Liver (tissue), 9 donors: Measurements from ENCODE around the gene TXNRD2. TPM values are rescaled to one million over a fixed set of nuclear protein-coding genes. Genes with fewer than 3 reads are reported as not detected.

Experiments used
- DNase-seq: peaks from one replicate; pipeline ENCODE4 v3.0.0-alpha.2; 2017; ENCODE audit warnings: low spot score
- H3K27ac ChIP-seq, 2 donors: one replicate each; pipeline ENCODE4 v1.7.0; 2013; ENCODE audit warnings: inconsistent platforms in 2 of 2, low read length in 2 of 2, control low read depth in 1 of 2, low read depth in 1 of 2, mild to moderate bottlenecking in 1 of 2
- H3K27me3 ChIP-seq, 4 donors: one replicate each; pipeline versions ENCODE4 v1.6.1 to v1.7.0; 2013; ENCODE audit warnings: low read length in 3 of 4, inconsistent platforms in 1 of 4, mild to moderate bottlenecking in 1 of 4, moderate library complexity in 1 of 4; ENCODE audit not compliant: control insufficient read depth in 4 of 4, insufficient read depth in 4 of 4
- H3K36me3 ChIP-seq, 4 donors: one replicate each; pipeline versions ENCODE4 v1.6.1 to v1.7.0; 2013; ENCODE audit warnings: low read length in 3 of 4, mild to moderate bottlenecking in 3 of 4, low read depth in 1 of 4, moderate library complexity in 1 of 4; ENCODE audit not compliant: control insufficient read depth in 4 of 4, insufficient read depth in 3 of 4
- H3K4me1 ChIP-seq, 4 donors: one replicate each; pipeline versions ENCODE4 v1.6.1 to v1.7.0; 2013; ENCODE audit warnings: low read length in 3 of 4, mild to moderate bottlenecking in 3 of 4, moderate library complexity in 1 of 4; ENCODE audit not compliant: control insufficient read depth in 4 of 4, insufficient read depth in 4 of 4
- H3K4me3 ChIP-seq, 3 donors: one replicate each; pipeline versions ENCODE4 v1.6.1 to v1.7.0; 2013; ENCODE audit warnings: low read length in 3 of 3, control low read depth in 1 of 3, low read depth in 1 of 3, mild to moderate bottlenecking in 1 of 3
- H3K9ac ChIP-seq, 2 donors: one replicate each; pipeline ENCODE4 v1.7.0; 2013; ENCODE audit warnings: low read length in 2 of 2, mild to moderate bottlenecking in 2 of 2, moderate library complexity in 2 of 2, control low read depth in 1 of 2, low read depth in 1 of 2
- H3K9me3 ChIP-seq, 4 donors: one replicate each; pipeline versions ENCODE4 v1.6.1 to v1.7.0; 2013; ENCODE audit warnings: low read length in 3 of 4; ENCODE audit not compliant: control insufficient read depth in 4 of 4
- EGR1 ChIP-seq, 2 donors: IDR thresholded peaks; 2 replicates each; pipeline ENCODE4 v1.6.1; 2016 to 2018; ENCODE audit warnings: antibody characterized with exemption in 2 of 2, low read depth in 2 of 2
- FOXA1 ChIP-seq: IDR thresholded peaks from 2 replicates; pipeline ENCODE4 v1.6.1; 2016; ENCODE audit warnings: antibody characterized with exemption
- FOXA2 ChIP-seq: IDR thresholded peaks from 2 replicates; pipeline ENCODE4 v1.6.1; 2016; ENCODE audit warnings: antibody characterized with exemption
- GABPA ChIP-seq, 2 donors: IDR thresholded peaks in 1 of 2; conservative IDR thresholded peaks in 1 of 2; 2 replicates each; pipeline ENCODE4 v1.6.1; 2016; ENCODE audit warnings: antibody characterized with exemption in 2 of 2, mild to moderate bottlenecking in 1 of 2, moderate library complexity in 1 of 2
- HNF4A ChIP-seq, 2 donors: conservative IDR thresholded peaks; 2 replicates each; pipeline ENCODE4 v1.6.1; 2016; ENCODE audit warnings: antibody characterized with exemption in 2 of 2, mild to moderate bottlenecking in 2 of 2
- HNF4G ChIP-seq: IDR thresholded peaks from 2 replicates; pipeline ENCODE4 v1.6.1; 2016; ENCODE audit warnings: antibody characterized with exemption
- JUND ChIP-seq, 2 donors: IDR thresholded peaks; 2 replicates each; pipeline ENCODE4 v1.6.1; 2016; ENCODE audit warnings: antibody characterized with exemption in 2 of 2
- NR2F2 ChIP-seq: IDR thresholded peaks from 2 replicates; pipeline ENCODE4 v1.6.1; 2016; ENCODE audit warnings: antibody characterized with exemption
- RAD21 ChIP-seq, 2 donors: IDR thresholded peaks; 2 replicates each; pipeline ENCODE4 v1.6.1; 2016; ENCODE audit warnings: antibody characterized with exemption in 2 of 2, mild to moderate bottlenecking in 2 of 2
- RXRA ChIP-seq, 2 donors: IDR thresholded peaks; 2 replicates each; pipeline ENCODE4 v1.6.1; 2017 to 2018; ENCODE audit warnings: antibody characterized with exemption in 2 of 2, mild to moderate bottlenecking in 1 of 2
- SP1 ChIP-seq: IDR thresholded peaks from 2 replicates; pipeline ENCODE4 v1.6.1; 2018; ENCODE audit warnings: antibody characterized with exemption, mild to moderate bottlenecking
- TAF1 ChIP-seq: conservative IDR thresholded peaks from 2 replicates; pipeline ENCODE4 v1.6.1; 2016; ENCODE audit warnings: antibody characterized with exemption, mild to moderate bottlenecking
- YY1 ChIP-seq: IDR thresholded peaks from 2 replicates; pipeline ENCODE4 v1.6.1; 2016; ENCODE audit warnings: antibody characterized with exemption, mild to moderate bottlenecking
- WGBS: extraction: QIAGEN DNeasy Blood & Tissue Kit; methylation state at CpG from one replicate; pipeline ENCODE4 v1.1.7; 2013; 5-methylcytosine and 5-hydroxymethylcytosine counted together
- polyA plus RNA-seq, 2 donors: library from polyadenylated mRNA; stranded (reverse) in 1 of 2; unstranded in 1 of 2; fragments of 200-250 nt in 1 of 2; fragments of >200 nt in 1 of 2; fragmentation: Nextera tagmentation in 1 of 2; extraction: Ambion mirVana in 1 of 2; gene quantifications; one replicate each; pipeline versions ENCODE4 v1.2.1 to v1.2.3, GENCODE V29; 2013 to 2015
- total RNA-seq, 2 donors: library from RNA; depleted of rRNA; stranded (reverse); fragments of >200 nt; gene quantifications; one replicate each; pipeline ENCODE4 v1.2.3, GENCODE V29; 2014
- TF ChIP-seq, protein P1 (sequence below): IDR thresholded peaks from 2 replicates; pipeline ENCODE4 v1.6.1; 2016; ENCODE audit warnings: antibody characterized with exemption
- TF ChIP-seq, protein P2 (sequence below): IDR thresholded peaks from 2 replicates; pipeline ENCODE4 v1.6.1; 2016; ENCODE audit warnings: antibody characterized with exemption, mild to moderate bottlenecking
- TF ChIP-seq, protein P3 (sequence below): fragments of 150-350 bp; IDR thresholded peaks from 2 replicates; pipeline ENCODE4 v1.5.1; 2017; ENCODE audit warnings: improper control_type of control experiment, low read depth, low read length; ENCODE audit not compliant: missing input control
- TF ChIP-seq, protein P4 (sequence below): IDR thresholded peaks from 2 replicates; pipeline ENCODE4 v1.6.1; 2016; ENCODE audit warnings: antibody characterized with exemption
- TF ChIP-seq, protein P5 (sequence below): IDR thresholded peaks from 2 replicates; pipeline ENCODE4 v1.6.1; 2016; ENCODE audit warnings: antibody characterized with exemption
- donor health status: healthy.
- donor health status: healthy.
- donor health status: healthy.
- donor health status: healthy.
- donor health status: healthy.

TXNRD2 gene
- total and polyA plus RNA-seq, 4 donors = 22.2 to 41.3 (median 33.6) TPM

DNA sequence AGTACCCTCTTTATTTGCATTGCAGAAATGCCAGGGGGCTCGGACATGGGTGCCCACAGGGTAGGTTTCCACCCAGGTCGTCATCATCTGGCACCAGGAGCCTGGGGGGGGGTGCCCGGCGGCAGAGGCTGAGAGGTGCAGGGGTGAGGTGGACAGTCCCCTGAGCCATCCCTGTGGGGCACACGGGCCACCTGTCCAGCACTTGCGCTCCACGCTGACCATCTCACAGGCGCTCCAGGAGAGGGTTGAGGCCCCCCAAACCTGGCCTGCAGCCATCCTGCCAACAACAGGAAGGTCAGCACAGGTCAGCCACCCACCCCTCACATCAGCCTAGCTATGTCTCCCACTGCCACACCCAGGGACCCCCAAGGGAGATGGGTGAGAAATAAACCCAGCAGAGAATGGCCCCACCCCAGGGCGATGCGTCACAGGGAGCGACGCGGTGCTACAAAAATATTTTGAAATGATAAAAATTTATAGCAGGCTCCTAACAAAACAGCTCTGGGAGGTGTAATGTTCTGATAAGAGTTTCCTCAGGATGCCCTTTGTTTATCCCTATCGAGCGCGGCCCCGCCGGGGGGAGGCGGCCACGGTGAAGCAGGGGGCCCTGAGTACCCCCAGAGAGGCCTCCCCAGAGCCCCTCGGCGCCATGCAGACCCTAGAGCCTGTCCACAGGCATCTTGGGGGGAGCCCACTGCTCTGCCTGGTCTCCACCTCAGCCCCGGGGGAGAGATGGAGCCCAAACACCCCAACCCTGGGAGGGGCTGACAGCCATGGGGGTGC is 65.9 kb downstream of the TXNRD2 start:
- H3K36me3 ChIP-seq = peaks cover 0 to 10% (median 3%) of the 10 kb centered on the region in 4 donors
- WGBS = 80% methylated on average over 23 of the region's 23 CpGs
- DNase-seq = no peak
- no peaks in the 10 kb centered on the region for H3K27me3 ChIP-seq
- no peaks in the 10 kb centered on the region for H3K4me1 ChIP-seq
- H3K9me3 ChIP-seq = no peaks in the 10 kb centered on the region
- H3K9ac ChIP-seq = no peak overlapping the region
- H3K4me3 ChIP-seq = no peak overlapping the region
- TF ChIP-seq EGR1 (IDR thresholded peaks at IDR 0.05; ENCODE audit: low read depth in 2 of 2) (no peak), FOXA1 (no peak), FOXA2 (no peak), JUND (IDR thresholded peaks at IDR 0.05) (no peak), RXRA (IDR thresholded peaks at IDR 0.05) (no peak), TAF1 (no peak), YY1 (no peak), HNF4A (conservative IDR thresholded peaks at IDR 0.05) (no peak), SP1 (no peak), NR2F2 (no peak), GABPA (IDR thresholded peaks at IDR 0.05 in 1 of 2, conservative IDR thresholded peaks at IDR 0.05 in 1 of 2) (no peak), RAD21 (IDR thresholded peaks at IDR 0.05) (no peak), HNF4G (no peak)
- TF ChIP-seq, protein P1, sequence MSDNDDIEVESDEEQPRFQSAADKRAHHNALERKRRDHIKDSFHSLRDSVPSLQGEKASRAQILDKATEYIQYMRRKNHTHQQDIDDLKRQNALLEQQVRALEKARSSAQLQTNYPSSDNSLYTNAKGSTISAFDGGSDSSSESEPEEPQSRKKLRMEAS = no peak
- TF ChIP-seq, protein P2, sequence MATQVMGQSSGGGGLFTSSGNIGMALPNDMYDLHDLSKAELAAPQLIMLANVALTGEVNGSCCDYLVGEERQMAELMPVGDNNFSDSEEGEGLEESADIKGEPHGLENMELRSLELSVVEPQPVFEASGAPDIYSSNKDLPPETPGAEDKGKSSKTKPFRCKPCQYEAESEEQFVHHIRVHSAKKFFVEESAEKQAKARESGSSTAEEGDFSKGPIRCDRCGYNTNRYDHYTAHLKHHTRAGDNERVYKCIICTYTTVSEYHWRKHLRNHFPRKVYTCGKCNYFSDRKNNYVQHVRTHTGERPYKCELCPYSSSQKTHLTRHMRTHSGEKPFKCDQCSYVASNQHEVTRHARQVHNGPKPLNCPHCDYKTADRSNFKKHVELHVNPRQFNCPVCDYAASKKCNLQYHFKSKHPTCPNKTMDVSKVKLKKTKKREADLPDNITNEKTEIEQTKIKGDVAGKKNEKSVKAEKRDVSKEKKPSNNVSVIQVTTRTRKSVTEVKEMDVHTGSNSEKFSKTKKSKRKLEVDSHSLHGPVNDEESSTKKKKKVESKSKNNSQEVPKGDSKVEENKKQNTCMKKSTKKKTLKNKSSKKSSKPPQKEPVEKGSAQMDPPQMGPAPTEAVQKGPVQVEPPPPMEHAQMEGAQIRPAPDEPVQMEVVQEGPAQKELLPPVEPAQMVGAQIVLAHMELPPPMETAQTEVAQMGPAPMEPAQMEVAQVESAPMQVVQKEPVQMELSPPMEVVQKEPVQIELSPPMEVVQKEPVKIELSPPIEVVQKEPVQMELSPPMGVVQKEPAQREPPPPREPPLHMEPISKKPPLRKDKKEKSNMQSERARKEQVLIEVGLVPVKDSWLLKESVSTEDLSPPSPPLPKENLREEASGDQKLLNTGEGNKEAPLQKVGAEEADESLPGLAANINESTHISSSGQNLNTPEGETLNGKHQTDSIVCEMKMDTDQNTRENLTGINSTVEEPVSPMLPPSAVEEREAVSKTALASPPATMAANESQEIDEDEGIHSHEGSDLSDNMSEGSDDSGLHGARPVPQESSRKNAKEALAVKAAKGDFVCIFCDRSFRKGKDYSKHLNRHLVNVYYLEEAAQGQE = no peak
- TF ChIP-seq, protein P3, sequence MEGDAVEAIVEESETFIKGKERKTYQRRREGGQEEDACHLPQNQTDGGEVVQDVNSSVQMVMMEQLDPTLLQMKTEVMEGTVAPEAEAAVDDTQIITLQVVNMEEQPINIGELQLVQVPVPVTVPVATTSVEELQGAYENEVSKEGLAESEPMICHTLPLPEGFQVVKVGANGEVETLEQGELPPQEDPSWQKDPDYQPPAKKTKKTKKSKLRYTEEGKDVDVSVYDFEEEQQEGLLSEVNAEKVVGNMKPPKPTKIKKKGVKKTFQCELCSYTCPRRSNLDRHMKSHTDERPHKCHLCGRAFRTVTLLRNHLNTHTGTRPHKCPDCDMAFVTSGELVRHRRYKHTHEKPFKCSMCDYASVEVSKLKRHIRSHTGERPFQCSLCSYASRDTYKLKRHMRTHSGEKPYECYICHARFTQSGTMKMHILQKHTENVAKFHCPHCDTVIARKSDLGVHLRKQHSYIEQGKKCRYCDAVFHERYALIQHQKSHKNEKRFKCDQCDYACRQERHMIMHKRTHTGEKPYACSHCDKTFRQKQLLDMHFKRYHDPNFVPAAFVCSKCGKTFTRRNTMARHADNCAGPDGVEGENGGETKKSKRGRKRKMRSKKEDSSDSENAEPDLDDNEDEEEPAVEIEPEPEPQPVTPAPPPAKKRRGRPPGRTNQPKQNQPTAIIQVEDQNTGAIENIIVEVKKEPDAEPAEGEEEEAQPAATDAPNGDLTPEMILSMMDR = no peak
- TF ChIP-seq, protein P4, sequence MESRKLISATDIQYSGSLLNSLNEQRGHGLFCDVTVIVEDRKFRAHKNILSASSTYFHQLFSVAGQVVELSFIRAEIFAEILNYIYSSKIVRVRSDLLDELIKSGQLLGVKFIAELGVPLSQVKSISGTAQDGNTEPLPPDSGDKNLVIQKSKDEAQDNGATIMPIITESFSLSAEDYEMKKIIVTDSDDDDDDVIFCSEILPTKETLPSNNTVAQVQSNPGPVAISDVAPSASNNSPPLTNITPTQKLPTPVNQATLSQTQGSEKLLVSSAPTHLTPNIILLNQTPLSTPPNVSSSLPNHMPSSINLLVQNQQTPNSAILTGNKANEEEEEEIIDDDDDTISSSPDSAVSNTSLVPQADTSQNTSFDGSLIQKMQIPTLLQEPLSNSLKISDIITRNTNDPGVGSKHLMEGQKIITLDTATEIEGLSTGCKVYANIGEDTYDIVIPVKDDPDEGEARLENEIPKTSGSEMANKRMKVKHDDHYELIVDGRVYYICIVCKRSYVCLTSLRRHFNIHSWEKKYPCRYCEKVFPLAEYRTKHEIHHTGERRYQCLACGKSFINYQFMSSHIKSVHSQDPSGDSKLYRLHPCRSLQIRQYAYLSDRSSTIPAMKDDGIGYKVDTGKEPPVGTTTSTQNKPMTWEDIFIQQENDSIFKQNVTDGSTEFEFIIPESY = no peak
- TF ChIP-seq, protein P5, sequence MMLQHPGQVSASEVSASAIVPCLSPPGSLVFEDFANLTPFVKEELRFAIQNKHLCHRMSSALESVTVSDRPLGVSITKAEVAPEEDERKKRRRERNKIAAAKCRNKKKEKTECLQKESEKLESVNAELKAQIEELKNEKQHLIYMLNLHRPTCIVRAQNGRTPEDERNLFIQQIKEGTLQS = no peak
- no peak overlapping the region for H3K27ac ChIP-seq
